Nephron (organoid): ENCODE data around the gene DPP10.

Experiments used
- H3K27ac Mint-ChIP-seq, 3 experiments: 2 replicates each; pipeline ENCODE4 v1.8.0; 2020; ENCODE audit warnings: mixed read lengths in 3 of 3, mild to moderate bottlenecking in 2 of 3, moderate library complexity in 1 of 3
- H3K27me3 Mint-ChIP-seq: 2 replicates; pipeline ENCODE4 v1.8.0; 2021; ENCODE audit warnings: low read depth, mild to moderate bottlenecking, moderate library complexity, mixed read lengths
- H3K36me3 Mint-ChIP-seq: 2 replicates; pipeline ENCODE4 v1.8.0; 2020; ENCODE audit warnings: low read depth, mixed read lengths
- H3K4me1 Mint-ChIP-seq: 2 replicates; pipeline ENCODE4 v1.8.0; 2020; ENCODE audit warnings: mixed read lengths
- H3K4me3 Mint-ChIP-seq, 3 experiments: 2 replicates each; pipeline ENCODE4 v1.8.0; 2020; ENCODE audit warnings: mild to moderate bottlenecking in 3 of 3, mixed read lengths in 3 of 3, moderate library complexity in 2 of 3
- H3K9me3 Mint-ChIP-seq: 2 replicates; pipeline ENCODE4 v1.8.0; 2020; ENCODE audit warnings: mixed read lengths
- TF ChIP-seq, protein P1 (sequence below), 3 experiments: fragments of 200-600 bp; sonication (generic); IDR thresholded peaks; one replicate each; pipeline ENCODE4 v1.5.0; 2021; ENCODE audit warnings: antibody characterized with exemption in 3 of 3; ENCODE audit not compliant: unreplicated experiment in 3 of 3

The DPP10 gene

DNA sequence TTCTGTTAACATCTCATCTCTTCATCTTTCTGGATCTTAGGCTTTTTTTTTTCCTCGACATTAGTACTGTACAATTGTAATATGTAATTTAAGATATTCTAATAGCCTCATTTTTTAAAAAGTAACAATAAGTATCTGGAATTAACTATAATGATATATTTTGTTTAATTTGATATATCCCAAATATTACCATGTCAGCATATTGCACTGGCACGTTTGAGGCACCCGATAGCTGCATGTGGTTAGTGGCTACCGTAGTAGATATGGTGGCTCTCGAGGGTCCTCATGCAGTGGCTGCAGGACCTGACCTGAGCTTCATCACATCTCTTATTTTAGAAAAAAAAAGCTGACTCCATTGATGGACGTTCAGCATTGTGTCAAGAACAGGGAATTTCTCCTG, 371.9 kb downstream of the DPP10 start:
- no peaks in the 10 kb centered on the region for H3K9me3 Mint-ChIP-seq
- H3K27me3 Mint-ChIP-seq = no peaks in the 10 kb centered on the region
- no peaks in the 10 kb centered on the region for H3K36me3 Mint-ChIP-seq
- H3K27ac Mint-ChIP-seq = no peak overlapping the region
- H3K4me1 Mint-ChIP-seq = no peaks in the 10 kb centered on the region
- TF ChIP-seq, protein P1, sequence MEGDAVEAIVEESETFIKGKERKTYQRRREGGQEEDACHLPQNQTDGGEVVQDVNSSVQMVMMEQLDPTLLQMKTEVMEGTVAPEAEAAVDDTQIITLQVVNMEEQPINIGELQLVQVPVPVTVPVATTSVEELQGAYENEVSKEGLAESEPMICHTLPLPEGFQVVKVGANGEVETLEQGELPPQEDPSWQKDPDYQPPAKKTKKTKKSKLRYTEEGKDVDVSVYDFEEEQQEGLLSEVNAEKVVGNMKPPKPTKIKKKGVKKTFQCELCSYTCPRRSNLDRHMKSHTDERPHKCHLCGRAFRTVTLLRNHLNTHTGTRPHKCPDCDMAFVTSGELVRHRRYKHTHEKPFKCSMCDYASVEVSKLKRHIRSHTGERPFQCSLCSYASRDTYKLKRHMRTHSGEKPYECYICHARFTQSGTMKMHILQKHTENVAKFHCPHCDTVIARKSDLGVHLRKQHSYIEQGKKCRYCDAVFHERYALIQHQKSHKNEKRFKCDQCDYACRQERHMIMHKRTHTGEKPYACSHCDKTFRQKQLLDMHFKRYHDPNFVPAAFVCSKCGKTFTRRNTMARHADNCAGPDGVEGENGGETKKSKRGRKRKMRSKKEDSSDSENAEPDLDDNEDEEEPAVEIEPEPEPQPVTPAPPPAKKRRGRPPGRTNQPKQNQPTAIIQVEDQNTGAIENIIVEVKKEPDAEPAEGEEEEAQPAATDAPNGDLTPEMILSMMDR (IDR thresholded peaks at IDR 0.05; ENCODE audit: unreplicated experiment in 3 of 3) = no peak
- H3K4me3 Mint-ChIP-seq = no peak overlapping the region

DNA sequence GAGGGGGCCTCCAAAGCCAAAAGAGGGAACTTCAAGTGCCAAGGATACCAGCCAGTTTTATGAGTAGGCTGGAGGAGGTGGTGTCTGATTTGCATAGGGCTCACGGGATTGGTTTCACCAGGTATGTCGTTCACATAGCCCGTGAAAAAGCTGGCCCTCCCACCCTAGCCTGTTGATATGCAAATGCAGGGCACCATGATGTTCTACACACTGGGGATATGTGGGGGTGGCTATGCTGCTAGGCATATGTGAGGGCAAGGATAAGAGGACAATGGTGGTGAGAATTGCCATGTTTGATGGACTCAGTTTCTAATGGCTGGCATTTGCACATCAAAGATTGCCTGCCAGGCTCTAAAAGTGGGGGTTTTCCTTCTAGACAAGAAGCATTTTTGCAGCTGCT, 378.6 kb downstream of the DPP10 start:
- Mint-ChIP-seq H3K4me1 (no peaks in the 10 kb centered on the region), H3K9me3 (no peaks in the 10 kb centered on the region), H3K4me3 (no peak overlapping the region), H3K27me3 (no peaks in the 10 kb centered on the region), H3K27ac (no peak overlapping the region), H3K36me3 (no peaks in the 10 kb centered on the region)
- TF ChIP-seq, protein P1 (IDR thresholded peaks at IDR 0.05; ENCODE audit: unreplicated experiment in 3 of 3) = no peak

DNA sequence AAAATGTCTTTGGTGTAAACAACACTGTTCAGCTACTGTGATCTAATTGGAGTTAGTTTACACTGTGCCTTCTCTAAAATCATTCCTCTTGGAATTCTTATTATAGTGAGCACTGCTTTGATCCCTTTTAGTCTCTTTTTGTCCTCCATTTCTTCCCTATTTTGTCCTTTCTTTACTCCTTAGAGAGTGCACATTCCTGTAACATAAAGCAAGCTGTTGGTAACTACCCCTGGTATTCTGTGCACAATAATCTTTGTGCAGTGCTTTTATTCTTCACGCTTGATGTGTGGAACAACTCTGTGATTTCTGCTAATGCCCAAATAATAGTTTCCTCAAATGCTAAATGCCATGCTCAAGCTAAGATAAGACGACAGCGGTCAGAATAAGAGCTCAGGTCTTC, 401.5 kb downstream of the DPP10 start:
- Mint-ChIP-seq H3K9me3 (no peaks in the 10 kb centered on the region), H3K27me3 (no peaks in the 10 kb centered on the region), H3K36me3 (no peaks in the 10 kb centered on the region), H3K4me1 (no peaks in the 10 kb centered on the region), H3K27ac (no peak overlapping the region), H3K4me3 (no peak overlapping the region)
- TF ChIP-seq, protein P1 (IDR thresholded peaks at IDR 0.05; ENCODE audit: unreplicated experiment in 3 of 3) = no peak

DNA sequence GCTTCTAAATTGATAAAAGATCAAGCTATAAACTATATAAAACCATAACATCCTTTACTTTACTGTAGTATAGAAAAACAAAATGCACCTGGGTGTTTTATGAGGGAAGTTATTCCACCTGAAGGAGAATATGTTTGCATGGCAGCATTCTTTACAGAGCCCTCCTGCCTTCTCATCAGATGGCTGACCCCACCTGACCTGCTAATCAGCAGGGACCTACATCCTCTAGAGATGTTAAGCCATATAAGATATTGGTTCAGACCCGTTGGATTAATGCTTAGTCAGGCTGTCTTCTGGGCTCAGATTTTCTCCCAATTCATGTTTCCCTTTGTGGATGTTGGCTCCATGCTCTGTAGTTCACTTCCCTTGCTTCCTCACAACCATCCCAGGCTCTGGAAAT, 414.8 kb downstream of the DPP10 start:
- Mint-ChIP-seq H3K27ac (no peak overlapping the region), H3K4me1 (no peaks in the 10 kb centered on the region), H3K9me3 (no peaks in the 10 kb centered on the region), H3K27me3 (no peaks in the 10 kb centered on the region), H3K36me3 (no peaks in the 10 kb centered on the region), H3K4me3 (no peak overlapping the region)
- TF ChIP-seq, protein P1 (IDR thresholded peaks at IDR 0.05; ENCODE audit: unreplicated experiment in 3 of 3) = no peak

DNA sequence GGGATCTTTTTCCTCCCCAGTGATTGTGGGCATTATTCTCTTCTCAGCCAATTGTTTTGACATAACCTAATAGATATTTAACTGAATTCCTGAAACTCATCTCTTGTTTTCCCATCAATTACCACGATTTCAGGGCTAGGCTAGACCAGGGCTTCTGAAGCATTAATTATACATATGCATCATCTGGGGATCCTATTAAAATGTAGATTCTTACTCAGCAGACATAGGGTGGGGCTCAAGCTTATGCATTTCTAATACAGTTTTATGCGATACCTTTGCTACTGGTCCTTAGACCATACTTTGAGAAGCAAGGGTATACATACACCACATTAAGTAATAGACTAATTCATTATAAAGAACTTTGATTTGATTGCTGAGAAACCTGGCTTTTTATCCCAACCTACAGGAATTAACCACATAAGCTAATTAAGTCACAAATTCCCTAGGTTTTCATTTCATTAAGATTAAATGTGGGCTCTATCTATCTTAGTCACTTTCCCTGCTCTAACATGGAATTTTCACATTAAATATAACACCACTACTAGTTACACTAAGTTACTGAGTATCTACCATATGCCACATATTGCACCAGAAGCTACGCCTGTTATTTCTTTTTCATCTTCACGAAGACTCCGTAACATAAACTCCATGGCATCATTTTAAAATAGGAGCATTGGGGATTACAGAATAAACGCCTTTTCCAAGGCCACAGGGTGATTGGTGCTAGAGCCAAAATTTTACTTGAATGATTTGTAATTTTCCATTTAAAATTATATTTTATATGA, 417.5 kb downstream of the DPP10 start:
- Mint-ChIP-seq H3K27me3 (no peaks in the 10 kb centered on the region), H3K4me1 (no peaks in the 10 kb centered on the region), H3K36me3 (no peaks in the 10 kb centered on the region), H3K27ac (no peak overlapping the region), H3K9me3 (no peaks in the 10 kb centered on the region), H3K4me3 (no peak overlapping the region)
- TF ChIP-seq, protein P1 (IDR thresholded peaks at IDR 0.05; ENCODE audit: unreplicated experiment in 3 of 3) = no peak

DNA sequence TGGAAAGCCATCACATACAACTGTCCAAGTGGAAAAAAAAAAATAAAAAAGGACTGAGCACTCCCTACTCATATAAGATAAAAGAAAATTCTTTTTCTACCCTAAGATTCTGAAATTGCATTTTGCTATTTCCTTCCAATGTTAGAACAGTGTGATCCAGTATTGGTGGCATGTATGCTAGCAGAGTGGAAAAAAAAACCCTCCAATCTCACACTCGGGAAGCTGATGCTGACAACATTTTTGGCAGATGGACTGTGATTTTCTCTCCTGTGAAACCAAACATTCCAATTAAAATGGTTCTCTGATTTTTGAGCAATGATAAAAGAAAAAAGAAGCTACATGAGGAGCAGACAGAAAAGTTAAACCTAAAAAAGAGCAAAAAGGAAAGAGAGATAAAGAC, 419.8 kb downstream of the DPP10 start:
- H3K27ac Mint-ChIP-seq = no peak overlapping the region
- TF ChIP-seq, protein P1 (IDR thresholded peaks at IDR 0.05; ENCODE audit: unreplicated experiment in 3 of 3) = no peak
- no peaks in the 10 kb centered on the region for H3K27me3 Mint-ChIP-seq
- no peaks in the 10 kb centered on the region for H3K4me1 Mint-ChIP-seq
- no peaks in the 10 kb centered on the region for H3K9me3 Mint-ChIP-seq
- H3K36me3 Mint-ChIP-seq = no peaks in the 10 kb centered on the region
- no peak overlapping the region for H3K4me3 Mint-ChIP-seq
